PC-9 (cell line): ENCODE data around the gene ZNF135. TPM values are rescaled to one million over a fixed set of nuclear protein-coding genes. Genes with fewer than 3 reads are reported as not detected.

ENCODE experiments used
- BruUV-seq: library from RNA; stranded (reverse); fragments of 400-500 nt; replicated peaks from 2 replicates; lab custom pipeline; 2021; lab: Mats Ljungman, UMichigan
- CTCF ChIA-PET: fragments of 300-600 bp; sonication (Branson Sonifier 250); formaldehyde crosslinking; loops from one replicate; lab custom pipeline; 2022; ENCODE audit warnings: antibody characterized with exemption; lab: Charles Lee
- POLR2A ChIA-PET: fragments of 300-600 bp; sonication (Branson Sonifier 250); formaldehyde crosslinking; loops from one replicate; lab custom pipeline; 2022; ENCODE audit warnings: antibody characterized with exemption; ENCODE audit not compliant: unreplicated experiment; lab: Charles Lee
- DNase-seq, 2 experiments: peaks; one replicate each; pipeline versions ENCODE4 v3.0.0 to v3.0.0-alpha.2; 2015 to 2022; ENCODE audit warnings: mixed read lengths in 1 of 2
- H2AFZ ChIP-seq: fragments of 200-600 bp; sonication (generic); 2 replicates; pipeline ENCODE4 v1.8.1; 2017; ENCODE audit warnings: antibody characterized with exemption
- H3F3A ChIP-seq: fragments of 200-600 bp; sonication (generic); 2 replicates; pipeline ENCODE4 v1.8.1; 2017; ENCODE audit warnings: antibody characterized with exemption, mild to moderate bottlenecking, low read depth; ENCODE audit not compliant: insufficient read depth
- H3K27ac ChIP-seq: fragments of 200-600 bp; sonication (generic); 2 replicates; pipeline ENCODE4 v1.6.1; 2016; ENCODE audit warnings: mixed run types
- H3K27me3 ChIP-seq: fragments of 200-600 bp; sonication (generic); 2 replicates; pipeline ENCODE4 v1.6.1; 2016; ENCODE audit warnings: low read depth, mixed run types; ENCODE audit not compliant: insufficient read depth
- H3K36me3 ChIP-seq: fragments of 200-600 bp; sonication (generic); 2 replicates; pipeline ENCODE4 v1.6.1; 2016; ENCODE audit warnings: low read depth, mixed run types
- H3K4me1 ChIP-seq: fragments of 200-600 bp; sonication (generic); replicated peaks from 2 replicates; pipeline ENCODE4 v1.6.1; 2016; ENCODE audit warnings: mixed run types; ENCODE audit not compliant: insufficient read depth
- H3K4me2 ChIP-seq: fragments of 200-600 bp; sonication (generic); 2 replicates; pipeline ENCODE4 v1.6.1; 2017; ENCODE audit warnings: mixed run types
- H3K4me3 ChIP-seq: fragments of 200-600 bp; sonication (generic); 2 replicates; pipeline ENCODE4 v1.6.1; 2016; ENCODE audit warnings: mixed run types
- H3K79me2 ChIP-seq: fragments of 200-600 bp; sonication (generic); 2 replicates; pipeline ENCODE4 v1.6.1; 2017; ENCODE audit warnings: low read depth, mixed run types
- H3K9me2 ChIP-seq: fragments of 200-600 bp; sonication (generic); 2 replicates; pipeline ENCODE4 v1.8.1; 2017; ENCODE audit warnings: mild to moderate bottlenecking; ENCODE audit not compliant: insufficient read depth
- H3K9me3 ChIP-seq: fragments of 200-600 bp; sonication (generic); 2 replicates; pipeline ENCODE4 v1.8.1; 2016; ENCODE audit warnings: low read depth; ENCODE audit not compliant: insufficient read depth
- H4K20me1 ChIP-seq: fragments of 200-600 bp; sonication (generic); 2 replicates; pipeline ENCODE4 v1.8.1; 2017; ENCODE audit not compliant: insufficient read depth
- CTCF ChIP-seq: fragments of 200-600 bp; sonication (generic); conservative IDR thresholded peaks from 2 replicates; pipeline ENCODE4 v1.6.1; 2017; ENCODE audit warnings: mixed run types, antibody characterized with exemption, mild to moderate bottlenecking, moderate library complexity
- EZH2 ChIP-seq: fragments of 200-600 bp; sonication (generic); IDR thresholded peaks from 2 replicates; pipeline ENCODE4 v1.8.0; 2017; ENCODE audit warnings: antibody characterized with exemption, low read depth
- intact Hi-C: fragments of 100-400 bp; cut with micrococcal nuclease; formaldehyde crosslinking; loops from one replicate; pipeline ENCODE4 v1.10.0; 2022; ENCODE audit not compliant: unreplicated experiment
- total RNA-seq: library from RNA; stranded (reverse); gene quantifications from 2 replicates; pipeline ENCODE4 v1.2.3, GENCODE V29; 2021

Gene ZNF135
- total RNA-seq, 1 experiment from 2014 or later = 0.15 TPM

GRCh38 chr19:58052256-58052655 is 6.8 kb upstream of the ZNF135 start:
- Histone ChIP-seq H2AFZ (no peak overlapping the region), H3K4me1 (no peaks in the 10 kb centered on the region), H3K36me3 (no peaks in the 10 kb centered on the region), H3K27me3 (peaks cover 77% of the 10 kb centered on the region), H4K20me1 (no peaks in the 10 kb centered on the region), H3K9me2 (no peaks in the 10 kb centered on the region), H3K79me2 (no peaks in the 10 kb centered on the region), H3F3A (no peaks in the 10 kb centered on the region), H3K9me3 (0 out of 2 replicates have a peak, but pooled peaks cover 7% of the 10 kb centered on the region), H3K4me3 (no peak overlapping the region), H3K4me2 (no peak overlapping the region), H3K27ac (no peak overlapping the region)
- CTCF ChIA-PET = no interaction called here
- POLR2A ChIA-PET = no interaction called here
- DNase-seq = no peak
- no TSS peak for BruUV-seq
- intact Hi-C loops = no loop called here
- no peak for TF ChIP-seq EZH2
- TF ChIP-seq CTCF = no peak

GRCh38 chr19:58053480-58054156 is 5.5 kb upstream of the ZNF135 start:
- Histone ChIP-seq H3F3A (no peaks in the 10 kb centered on the region), H3K4me3 (no peak overlapping the region), H3K79me2 (no peaks in the 10 kb centered on the region), H2AFZ (no peak overlapping the region), H3K9me3 (peaks cover 10% of the 10 kb centered on the region; the same call in 1 of the 2 replicates), H3K4me1 (no peaks in the 10 kb centered on the region), H3K27ac (no peak overlapping the region), H3K9me2 (no peaks in the 10 kb centered on the region), H3K4me2 (no peak overlapping the region), H4K20me1 (no peaks in the 10 kb centered on the region), H3K36me3 (no peaks in the 10 kb centered on the region), H3K27me3 (peaks cover 64% of the 10 kb centered on the region)
- DNase-seq = no peak
- no TSS peak for BruUV-seq
- ChIA-PET POLR2A (no interaction called here), CTCF (no interaction called here)
- intact Hi-C loops = no loop called here
- TF ChIP-seq EZH2 (no peak), CTCF (no peak)

GRCh38 chr19:58054901-58055874 is 3.9 kb upstream of the ZNF135 start:
- BruUV-seq = no TSS peak

More at GRCh38 chr19:58054901-58055874, 3.9 kb upstream of the ZNF135 start:
- no peaks in the 10 kb centered on the region for H3K79me2 ChIP-seq
- H3K9me2 ChIP-seq = no peaks in the 10 kb centered on the region
- no peaks in the 10 kb centered on the region for H3K36me3 ChIP-seq
- no peak overlapping the region for H3K4me3 ChIP-seq
- H3K4me2 ChIP-seq = no peak overlapping the region
- no peak for DNase-seq
- H4K20me1 ChIP-seq = no peaks in the 10 kb centered on the region
- no peaks in the 10 kb centered on the region for H3K4me1 ChIP-seq
- CTCF ChIA-PET = interaction anchor here (0.6 kb wide), 1 partner anchor 441 kb away, joined by 3 read pairs; the partner anchor contains the start of gene ZNF134
- H3K27me3 ChIP-seq = peaks cover 48% of the 10 kb centered on the region
- H3K27ac ChIP-seq = no peak overlapping the region
- H3K9me3 ChIP-seq = peaks cover 21% of the 10 kb centered on the region; the same call in 1 of the 2 replicates
- 0 out of 2 replicates have a peak overlapping the region, but pooled peaks have one; percentile 14 for H2AFZ ChIP-seq
- TF ChIP-seq CTCF = no peak
- TF ChIP-seq EZH2 = no peak
- H3F3A ChIP-seq = no peaks in the 10 kb centered on the region
- intact Hi-C loops = no loop called here
- POLR2A ChIA-PET = no interaction called here
